GM18499 (cell line): ENCODE measurements around the gene TECR.

Source experiments
- ATAC-seq: cut with Tn5 transposase; IDR thresholded peaks from one replicate; pipeline ENCODE4 v1.9.1; 2021; ENCODE audit warnings: moderate number of reproducible peaks; ENCODE audit not compliant: insufficient read depth, unreplicated experiment

TECR gene

GRCh38 chr19:14507704-14508542 lies 21.5 kb upstream of the TECR start:
- no peak for ATAC-seq

GRCh38 chr19:14510311-14511228 lies 18.8 kb upstream of the TECR start:
- ATAC-seq, result no peak

GRCh38 chr19:14511229-14511593 lies 18.2 kb upstream of the TECR start:
- ATAC-seq, result no peak

- no peak for ATAC-seq
Measured at GRCh38 chr19:14512406-14512961, 16.9 kb upstream of the TECR start.

- no peak for ATAC-seq
Measured at GRCh38 chr19:14514215-14514863, 15.1 kb upstream of the TECR start.

- ATAC-seq, result no peak
Measured at GRCh38 chr19:14515501-14516047, 13.8 kb upstream of the TECR start.

GRCh38 chr19:14516048-14516534 lies 13.3 kb upstream of the TECR start:
- ATAC-seq, result no peak

- ATAC-seq, result no peak
Measured at GRCh38 chr19:14516746-14517438, 12.5 kb upstream of the TECR start.

GRCh38 chr19:14517446-14517839 lies 12.0 kb upstream of the TECR start:
- no peak for ATAC-seq

GRCh38 chr19:14517840-14518505 lies 11.4 kb upstream of the TECR start, which contains the start of gene DNAJB1:
Gene DNAJB1 (minus strand): TSS chr19:14518397. CDS start chr19:14518349, 48 bp downstream.
- ATAC-seq, result peak; percentile 42

- no peak for ATAC-seq
Measured at GRCh38 chr19:14519245-14519859, 10.0 kb upstream of the TECR start.

- ATAC-seq, result no peak
Measured at GRCh38 chr19:14519860-14520407, 9.5 kb upstream of the TECR start.

GRCh38 chr19:14520543-14520942 lies 8.9 kb upstream of the TECR start:
- no peak for ATAC-seq

GRCh38 chr19:14525729-14526128 lies 3.7 kb upstream of the TECR start:
- no peak for ATAC-seq

- no peak for ATAC-seq
Measured at GRCh38 chr19:14526423-14526822, 3.0 kb upstream of the TECR start.

GRCh38 chr19:14528419-14529253 lies 758 bp upstream of the TECR start:
- no peak for ATAC-seq

GRCh38 chr19:14530005-14530348 lies 583 bp downstream of the TECR start:
- no peak for ATAC-seq
